MM.1S (cell line): ENCODE results near the gene KCNJ5.
"Not testable (repeated sequence)": the region's sequence is repeated elsewhere in the genome, so short reads cannot be mapped to it uniquely, and the experiment has no call there.

ENCODE experiments used
- CTCF ChIP-seq: fragments of 300-600 bp; sonication (generic); IDR thresholded peaks from 2 replicates; pipeline ENCODE4 v1.5.1; 2016; ENCODE audit warnings: antibody characterized with exemption, low read length, mixed read lengths
- EZH2 ChIP-seq: fragments of 300-600 bp; sonication (generic); optimal IDR thresholded peaks from 2 replicates; pipeline ENCODE3; 2017; ENCODE audit warnings: low read depth, mild to moderate bottlenecking, antibody characterized with exemption, low read length, mixed read lengths
- EZH2phosphoT487 ChIP-seq: fragments of 300-600 bp; sonication (generic); IDR thresholded peaks from 2 replicates; pipeline ENCODE4 v1.6.1; 2018; ENCODE audit warnings: antibody characterized with exemption, low read length

GRCh38 chr11:128919635-128920034 is 28.5 kb downstream of the KCNJ5 start:
- TF ChIP-seq CTCF, EZH2phosphoT487, EZH2: not testable (repeated sequence)
